Endothelial cell of umbilical vein (primary cell): ENCODE results near the gene PHF2. TPM values are rescaled to one million over a fixed set of nuclear protein-coding genes. Genes with fewer than 3 reads are reported as not detected.

Source experiments
- BruUV-seq: library from RNA; stranded (reverse); fragments of 400-500 nt; replicated peaks from 2 replicates; lab custom pipeline; 2021; lab: Mats Ljungman, UMichigan
- CTCF ChIA-PET: fragments of 300-600, 350-600 bp; sonication (Branson Sonifier 250); formaldehyde crosslinking; loops from one replicate; lab custom pipeline; 2021; ENCODE audit warnings: antibody characterized with exemption, inconsistent platforms; lab: Charles Lee
- POLR2A ChIA-PET: fragments of 300-600, 350-600 bp; sonication (Branson Sonifier 250); formaldehyde crosslinking; loops from one replicate; lab custom pipeline; 2021; ENCODE audit warnings: antibody characterized with exemption, inconsistent platforms; lab: Charles Lee
- DNase-seq: peaks from one replicate; pipeline ENCODE4 v3.0.0-alpha.2; 2011; ENCODE audit warnings: low read depth, low spot score
- FAIRE-seq: peaks from 2 replicates; lab custom pipeline; 2011; peaks lifted over from hg19 to GRCh38; lab: Jason Lieb, UNC
- H2AFZ ChIP-seq: 2 replicates; pipeline ENCODE4 v1.6.0; 2012; ENCODE audit warnings: low read depth, low read length, control low read depth, inconsistent platforms
- H3K27ac ChIP-seq: 2 replicates; pipeline ENCODE4 v1.5.1; 2011; ENCODE audit warnings: low read depth, mild to moderate bottlenecking, control low read depth, low read length, moderate library complexity; ENCODE audit not compliant: insufficient read depth
- H3K27me3 ChIP-seq, 2 experiments: 2 replicates each; pipeline versions ENCODE4 v1.6.0 to v1.6.1; 2011; ENCODE audit warnings: low read length in 2 of 2, mixed read lengths in 1 of 2; ENCODE audit not compliant: control insufficient read depth in 2 of 2, insufficient read depth in 2 of 2
- H3K36me3 ChIP-seq, 2 experiments: 2 replicates in 1 of 2; 3 replicates in 1 of 2; pipeline ENCODE4 v1.5.1; 2011; ENCODE audit warnings: low read length in 2 of 2, mild to moderate bottlenecking in 1 of 2, moderate library complexity in 1 of 2; ENCODE audit not compliant: control insufficient read depth in 2 of 2, insufficient read depth in 2 of 2; ENCODE audit errors: extremely low read depth in 1 of 2
- H3K4me1 ChIP-seq: 3 replicates; pipeline ENCODE4 v1.5.1; 2011; ENCODE audit warnings: mild to moderate bottlenecking, low read length; ENCODE audit not compliant: control insufficient read depth, insufficient read depth; ENCODE audit errors: extremely low read depth
- H3K4me2 ChIP-seq: 2 replicates; pipeline ENCODE4 v1.6.1; 2011; ENCODE audit warnings: low read length, control low read depth, mixed read lengths; ENCODE audit not compliant: insufficient read depth
- H3K4me3 ChIP-seq, 3 experiments: fragments of 200-600 bp in 1 of 3; sonication (generic), shearing (Covaris generic) in 1 of 3; replicated peaks in 1 of 3; 2 replicates each; pipeline ENCODE4 v1.5.1; 2011 to 2016; ENCODE audit warnings: control low read depth in 3 of 3, low read length in 3 of 3, mild to moderate bottlenecking in 2 of 3, inconsistent platforms in 1 of 3, low read depth in 1 of 3, moderate library complexity in 1 of 3; ENCODE audit not compliant: insufficient read depth in 1 of 3
- H3K79me2 ChIP-seq: 2 replicates; pipeline ENCODE4 v1.6.0; 2012; ENCODE audit warnings: low read length, inconsistent platforms; ENCODE audit not compliant: control insufficient read depth, insufficient read depth
- H3K9ac ChIP-seq: replicated peaks from 2 replicates; pipeline ENCODE3; 2011; ENCODE audit warnings: low read length, control low read depth; ENCODE audit not compliant: insufficient read depth; ENCODE audit errors: extremely low read depth
- H3K9me1 ChIP-seq: replicated peaks from 3 replicates; pipeline ENCODE4 v1.6.0; 2011; ENCODE audit warnings: mild to moderate bottlenecking, low read length; ENCODE audit not compliant: control insufficient read depth, insufficient read depth; ENCODE audit errors: extremely low read depth
- H3K9me3 ChIP-seq: replicated peaks from 2 replicates; pipeline ENCODE4 v1.5.1; 2012; ENCODE audit warnings: low read length, inconsistent platforms; ENCODE audit not compliant: control insufficient read depth, insufficient read depth
- H4K20me1 ChIP-seq: replicated peaks from 2 replicates; pipeline ENCODE3; 2011; ENCODE audit warnings: mild to moderate bottlenecking, low read length; ENCODE audit not compliant: control insufficient read depth, insufficient read depth; ENCODE audit errors: extremely low read depth
- CTCF ChIP-seq, 2 donors: IDR thresholded peaks; 1 replicate in 1 of 2; 2 replicates in 1 of 2; pipeline ENCODE4 v1.5.1; 2011; ENCODE audit warnings: low read length in 2 of 2, mild to moderate bottlenecking in 2 of 2, moderate library complexity in 2 of 2, control low read depth in 1 of 2, inconsistent platforms in 1 of 2, low read depth in 1 of 2; ENCODE audit not compliant: insufficient read depth in 1 of 2; ENCODE audit errors: extremely low read depth in 1 of 2
- EZH2 ChIP-seq: IDR thresholded peaks from 2 replicates; pipeline ENCODE4 v1.6.1; 2012; ENCODE audit warnings: borderline replicate concordance, low read depth, mild to moderate bottlenecking, moderate library complexity, low read length, inconsistent platforms; ENCODE audit not compliant: severe bottlenecking
- FOS ChIP-seq: IDR thresholded peaks from 2 replicates; pipeline ENCODE4 v1.6.1; 2011; ENCODE audit warnings: mild to moderate bottlenecking, low read length, moderate library complexity, borderline replicate concordance; ENCODE audit not compliant: insufficient read depth
- GATA2 ChIP-seq: IDR thresholded peaks from 2 replicates; pipeline ENCODE4 v1.7.0; 2011; ENCODE audit warnings: low read depth, mild to moderate bottlenecking, moderate library complexity, mixed read lengths, low read length; ENCODE audit not compliant: insufficient read length, insufficient read depth
- JUN ChIP-seq: IDR thresholded peaks from 2 replicates; pipeline ENCODE4 v1.6.1; 2011; ENCODE audit warnings: borderline replicate concordance, low read depth; ENCODE audit not compliant: insufficient read length, insufficient read depth
- MYC ChIP-seq: IDR thresholded peaks from one replicate; pipeline ENCODE4 v1.6.1; 2011; ENCODE audit warnings: mild to moderate bottlenecking, low read depth, low read length
- POLR2A ChIP-seq: IDR thresholded peaks from 2 replicates; pipeline ENCODE4 v1.6.1; 2012; ENCODE audit warnings: low read depth, mild to moderate bottlenecking, control low read depth, low read length
- POLR2AphosphoS5 ChIP-seq: IDR thresholded peaks from 2 replicates; pipeline ENCODE4 v1.6.1; 2012; ENCODE audit warnings: low read depth, mild to moderate bottlenecking, control low read depth, low read length, moderate library complexity; ENCODE audit not compliant: insufficient read depth
- dilution Hi-C: fragments of 300-500 bp; cut with MboI; formaldehyde crosslinking; loops from one replicate; pipeline ENCODE4 v1.15.0; 2019; ENCODE audit warnings: low sequenced_read_pairs; ENCODE audit not compliant: extremely low pct_ligation_motif_present
- intact Hi-C: fragments of 100-400 bp; cut with micrococcal nuclease; formaldehyde crosslinking; loops from one replicate; pipeline ENCODE4 v1.10.0; 2022
- polyA plus RNA-seq, 4 experiments: library from polyadenylated mRNA; depleted of rRNA in 3 of 4; stranded (reverse) in 3 of 4; unstranded in 1 of 4; fragments of >200 nt; gene quantifications; 2 replicates each; pipeline versions ENCODE4 v1.2.1 to v1.2.3, GENCODE V29; 2011 to 2012; ENCODE audit warnings: missing spikeins in 1 of 4
- total RNA-seq: library from RNA; stranded (reverse); gene quantifications from 2 replicates; pipeline ENCODE4 v1.2.3, GENCODE V29; 2021
- TF ChIP-seq, protein P1 (sequence below): IDR thresholded peaks from 2 replicates; pipeline ENCODE4 v1.6.1; 2011; ENCODE audit not compliant: insufficient read depth, insufficient read length

PHF2 gene
- total and polyA plus RNA-seq, 2 donors (not counting 3 experiments of a cell fraction or from before 2014, with no cell fraction given), result 9.8 to 22.5 TPM

GRCh38 chr9:93708289-93708986, 132.1 kb downstream of the PHF2 start:
- H3K4me3 ChIP-seq, result no peak overlapping the region
- H3K9ac ChIP-seq, result no peak overlapping the region
- BruUV-seq, result no TSS peak
- no peak overlapping the region for H3K4me2 ChIP-seq
- no peaks in the 10 kb centered on the region for H3K79me2 ChIP-seq
- CTCF ChIA-PET, result no interaction called here
- intact Hi-C loops (no loop called here), dilution Hi-C loops (no loop called here)
- H3K27ac ChIP-seq, result no peak overlapping the region
- H4K20me1 ChIP-seq, result no peaks in the 10 kb centered on the region
- TF ChIP-seq JUN, result no peak
- POLR2A ChIA-PET, result interaction anchor here (0.7 kb wide), 1 partner anchor 110 kb away, joined by 7 read pairs; no protein-coding TSS in a partner anchor
- no peaks in the 10 kb centered on the region for H3K9me3 ChIP-seq
- DNase-seq, result no peak
- no peak overlapping the region for H2AFZ ChIP-seq
- no peaks in the 10 kb centered on the region for H3K36me3 ChIP-seq
- H3K27me3 ChIP-seq, result no peaks in the 10 kb centered on the region
- no peaks in the 10 kb centered on the region for H3K9me1 ChIP-seq
- H3K4me1 ChIP-seq, result no peaks in the 10 kb centered on the region
- FAIRE-seq, result no peak

DNA sequence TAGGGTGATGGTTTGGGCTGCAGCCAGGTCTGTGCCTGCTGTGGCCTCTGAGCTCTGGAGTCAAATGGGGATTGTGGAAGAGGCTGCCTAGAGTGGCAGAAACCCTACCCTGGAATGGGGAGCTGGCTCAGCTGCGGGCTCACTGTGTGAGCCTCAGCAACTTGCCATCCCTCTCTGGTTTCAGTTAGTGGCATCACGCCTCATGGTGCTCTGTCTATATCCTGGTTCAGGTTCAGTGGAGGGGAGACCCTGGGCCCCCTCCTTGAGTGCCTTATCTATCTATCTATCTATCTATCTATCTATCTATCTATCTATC, 132.6 kb downstream of the PHF2 start:
- TF ChIP-seq POLR2AphosphoS5 (no peak), POLR2A (no peak), GATA2 (no peak), EZH2 (no peak), CTCF (IDR thresholded peaks at IDR 0.05; ENCODE audit: extremely low read depth in 1 of 2, insufficient read depth in 1 of 2, low read depth in 1 of 2, low read length in 2 of 2) (no peak), JUN (no peak), FOS (no peak), MYC (no peak)
- TF ChIP-seq, protein P1, sequence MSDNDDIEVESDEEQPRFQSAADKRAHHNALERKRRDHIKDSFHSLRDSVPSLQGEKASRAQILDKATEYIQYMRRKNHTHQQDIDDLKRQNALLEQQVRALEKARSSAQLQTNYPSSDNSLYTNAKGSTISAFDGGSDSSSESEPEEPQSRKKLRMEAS, result no peak
- Histone ChIP-seq H3K79me2 (no peaks in the 10 kb centered on the region), H4K20me1 (no peaks in the 10 kb centered on the region), H2AFZ (no peak overlapping the region), H3K9ac (no peak overlapping the region), H3K27ac (no peak overlapping the region), H3K9me1 (no peaks in the 10 kb centered on the region), H3K27me3 (no peaks in the 10 kb centered on the region), H3K4me3 (no peak overlapping the region), H3K4me2 (no peak overlapping the region), H3K36me3 (no peaks in the 10 kb centered on the region), H3K9me3 (no peaks in the 10 kb centered on the region), H3K4me1 (no peaks in the 10 kb centered on the region)
- ChIA-PET POLR2A (interaction anchor here (0.7 kb wide), 1 partner anchor 110 kb away, joined by 7 read pairs; no protein-coding TSS in a partner anchor), CTCF (no interaction called here)
- DNase-seq, result no peak
- BruUV-seq, result no TSS peak
- intact Hi-C loops (no loop called here), dilution Hi-C loops (no loop called here)
- no peak for FAIRE-seq
